ENCODE results near the gene TNIK. TPM values are rescaled to one million over a fixed set of nuclear protein-coding genes. Genes with fewer than 3 reads are reported as not detected.

TNIK gene
- total RNA-seq, 1 donor from 2014 or later: 9.3 TPM

DNA sequence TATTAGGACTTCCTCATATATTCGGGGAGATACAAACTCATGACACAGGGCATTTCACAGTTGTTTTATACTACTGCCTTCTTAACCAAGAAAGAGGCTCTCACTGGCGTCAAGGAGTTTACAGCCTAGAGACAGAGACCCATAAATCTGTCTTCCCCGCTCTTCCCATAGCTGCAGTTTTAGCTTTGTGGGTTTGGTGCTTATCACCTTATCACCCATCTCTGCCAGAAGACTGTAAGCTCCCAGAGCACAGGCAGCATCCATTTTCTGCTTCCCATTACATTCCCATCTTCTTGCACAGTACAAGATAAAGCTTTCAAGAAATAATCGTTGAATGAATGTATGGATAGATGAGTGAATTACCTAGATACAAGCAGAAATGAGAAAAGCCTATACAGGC, 144.3 kb downstream of the TNIK start:
- Mint-ChIP-seq H3K4me3 (no peak overlapping the region), H3K36me3 (no peaks in the 10 kb centered on the region), H3K27me3 (ENCODE audit: low read depth) (no peaks in the 10 kb centered on the region), H3K27ac (no peak overlapping the region), H3K4me1 (peaks cover 7% of the 10 kb centered on the region), H3K9me3 (peaks cover 4% of the 10 kb centered on the region)
- TF ChIP-seq, protein P1, sequence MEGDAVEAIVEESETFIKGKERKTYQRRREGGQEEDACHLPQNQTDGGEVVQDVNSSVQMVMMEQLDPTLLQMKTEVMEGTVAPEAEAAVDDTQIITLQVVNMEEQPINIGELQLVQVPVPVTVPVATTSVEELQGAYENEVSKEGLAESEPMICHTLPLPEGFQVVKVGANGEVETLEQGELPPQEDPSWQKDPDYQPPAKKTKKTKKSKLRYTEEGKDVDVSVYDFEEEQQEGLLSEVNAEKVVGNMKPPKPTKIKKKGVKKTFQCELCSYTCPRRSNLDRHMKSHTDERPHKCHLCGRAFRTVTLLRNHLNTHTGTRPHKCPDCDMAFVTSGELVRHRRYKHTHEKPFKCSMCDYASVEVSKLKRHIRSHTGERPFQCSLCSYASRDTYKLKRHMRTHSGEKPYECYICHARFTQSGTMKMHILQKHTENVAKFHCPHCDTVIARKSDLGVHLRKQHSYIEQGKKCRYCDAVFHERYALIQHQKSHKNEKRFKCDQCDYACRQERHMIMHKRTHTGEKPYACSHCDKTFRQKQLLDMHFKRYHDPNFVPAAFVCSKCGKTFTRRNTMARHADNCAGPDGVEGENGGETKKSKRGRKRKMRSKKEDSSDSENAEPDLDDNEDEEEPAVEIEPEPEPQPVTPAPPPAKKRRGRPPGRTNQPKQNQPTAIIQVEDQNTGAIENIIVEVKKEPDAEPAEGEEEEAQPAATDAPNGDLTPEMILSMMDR (IDR thresholded peaks at IDR 0.05; ENCODE audit: unreplicated experiment): no peak
- no peak for DNase-seq (ENCODE audit: low spot score in 2 of 2, unreplicated experiment in 2 of 2)

DNA sequence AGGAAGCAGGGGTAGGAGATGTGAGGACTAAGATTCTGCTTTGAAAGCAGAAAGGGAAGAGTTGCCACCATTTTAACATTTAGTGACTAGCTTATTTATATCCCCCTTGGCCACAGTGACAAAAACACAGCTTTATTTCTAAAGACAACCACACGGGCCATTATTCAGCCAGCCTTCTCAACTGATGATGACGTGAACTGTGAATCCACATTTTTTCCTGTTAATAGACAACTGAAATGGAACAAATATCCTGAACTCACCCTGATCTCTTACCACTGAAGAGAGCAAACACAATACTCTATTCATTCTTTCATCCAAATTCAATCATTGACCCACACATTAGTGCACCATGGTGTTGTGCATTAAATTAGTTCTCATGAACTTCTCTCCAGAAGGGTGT, 145.1 kb downstream of the TNIK start:
- Mint-ChIP-seq H3K36me3 (no peaks in the 10 kb centered on the region), H3K4me3 (no peak overlapping the region), H3K27me3 (ENCODE audit: low read depth) (no peaks in the 10 kb centered on the region), H3K4me1 (peaks cover 6% of the 10 kb centered on the region), H3K27ac (no peak overlapping the region), H3K9me3 (peaks cover 4% of the 10 kb centered on the region)
- TF ChIP-seq, protein P1 (IDR thresholded peaks at IDR 0.05; ENCODE audit: unreplicated experiment): no peak
- DNase-seq (ENCODE audit: low spot score in 2 of 2, unreplicated experiment in 2 of 2): no peak

DNA sequence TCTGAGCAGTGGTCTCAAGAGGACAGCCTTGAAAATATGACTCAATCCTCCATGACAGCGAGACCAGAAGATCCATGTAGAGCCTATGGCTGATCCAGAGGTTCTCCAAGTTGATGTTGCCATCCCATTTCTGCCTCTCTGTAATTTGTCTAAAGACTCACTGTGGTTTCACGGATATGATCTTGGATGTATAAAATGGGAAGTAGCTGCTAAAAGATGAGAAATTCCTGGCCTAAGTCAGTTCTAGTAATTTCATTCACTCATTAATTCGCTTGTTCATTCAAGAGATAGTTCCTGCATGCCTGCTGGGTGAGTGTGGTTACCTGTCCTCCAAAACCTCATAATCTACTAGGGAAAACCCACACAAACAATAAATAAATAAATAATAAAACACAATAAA, 145.9 kb downstream of the TNIK start:
- Mint-ChIP-seq H3K4me3 (no peak overlapping the region), H3K4me1 (peaks cover 10% of the 10 kb centered on the region), H3K27me3 (ENCODE audit: low read depth) (no peaks in the 10 kb centered on the region), H3K36me3 (no peaks in the 10 kb centered on the region), H3K9me3 (peaks cover 4% of the 10 kb centered on the region), H3K27ac (no peak overlapping the region)
- DNase-seq (ENCODE audit: low spot score in 2 of 2, unreplicated experiment in 2 of 2): no peak
- TF ChIP-seq, protein P1 (IDR thresholded peaks at IDR 0.05; ENCODE audit: unreplicated experiment): no peak

DNA sequence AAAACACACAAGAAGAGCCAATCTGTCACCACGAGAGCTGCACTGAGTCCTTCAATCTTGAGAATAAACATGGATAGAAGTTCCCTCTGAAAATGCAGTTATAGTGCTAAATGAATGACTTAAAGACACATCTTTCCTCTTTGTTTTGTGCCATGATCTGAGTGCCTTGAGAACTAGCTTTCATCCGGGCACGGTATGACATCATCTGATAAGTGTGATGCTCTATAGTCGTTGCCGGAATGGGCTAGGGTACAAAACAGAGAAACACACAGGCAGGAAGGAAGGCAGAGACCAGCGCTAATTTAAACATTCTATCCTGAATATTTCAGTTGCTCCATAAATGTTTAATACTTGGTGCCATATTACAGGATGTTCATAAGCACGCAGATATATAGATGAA, 146.5 kb downstream of the TNIK start:
- no peaks in the 10 kb centered on the region for H3K27me3 Mint-ChIP-seq (ENCODE audit: low read depth)
- H3K27ac Mint-ChIP-seq: no peak overlapping the region
- H3K36me3 Mint-ChIP-seq: no peaks in the 10 kb centered on the region
- H3K9me3 Mint-ChIP-seq: peaks cover 4% of the 10 kb centered on the region
- TF ChIP-seq, protein P1 (IDR thresholded peaks at IDR 0.05; ENCODE audit: unreplicated experiment): no peak
- no peak overlapping the region for H3K4me3 Mint-ChIP-seq
- peaks cover 10% of the 10 kb centered on the region for H3K4me1 Mint-ChIP-seq
- no peak for DNase-seq (ENCODE audit: low spot score in 2 of 2, unreplicated experiment in 2 of 2)

DNA sequence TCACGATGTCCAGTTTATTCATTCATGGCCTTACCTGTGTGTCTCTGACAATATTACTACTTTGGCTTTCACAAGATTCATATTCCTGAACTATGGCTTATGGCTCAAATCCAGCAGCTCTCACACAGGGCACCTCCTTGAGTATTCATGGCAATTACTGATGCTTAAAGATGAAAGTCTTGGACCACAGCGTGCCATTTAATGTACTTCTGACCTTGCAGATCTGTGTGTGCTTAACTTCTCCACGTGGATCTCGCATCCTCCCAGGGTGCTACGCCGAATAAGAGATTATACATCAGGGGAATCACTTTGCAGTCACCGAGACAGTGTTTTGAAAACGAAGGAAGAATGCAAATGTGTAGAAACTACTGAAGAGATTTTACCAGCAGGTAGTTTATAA, 147.5 kb downstream of the TNIK start:
- peaks cover 11% of the 10 kb centered on the region for H3K9me3 Mint-ChIP-seq
- no peak overlapping the region for H3K4me3 Mint-ChIP-seq
- H3K36me3 Mint-ChIP-seq: peaks cover 6% of the 10 kb centered on the region
- TF ChIP-seq, protein P1 (IDR thresholded peaks at IDR 0.05; ENCODE audit: unreplicated experiment): no peak
- no peaks in the 10 kb centered on the region for H3K27me3 Mint-ChIP-seq (ENCODE audit: low read depth)
- H3K4me1 Mint-ChIP-seq: peaks cover 10% of the 10 kb centered on the region
- no peak for DNase-seq (ENCODE audit: low spot score in 2 of 2, unreplicated experiment in 2 of 2)
- no peak overlapping the region for H3K27ac Mint-ChIP-seq

DNA sequence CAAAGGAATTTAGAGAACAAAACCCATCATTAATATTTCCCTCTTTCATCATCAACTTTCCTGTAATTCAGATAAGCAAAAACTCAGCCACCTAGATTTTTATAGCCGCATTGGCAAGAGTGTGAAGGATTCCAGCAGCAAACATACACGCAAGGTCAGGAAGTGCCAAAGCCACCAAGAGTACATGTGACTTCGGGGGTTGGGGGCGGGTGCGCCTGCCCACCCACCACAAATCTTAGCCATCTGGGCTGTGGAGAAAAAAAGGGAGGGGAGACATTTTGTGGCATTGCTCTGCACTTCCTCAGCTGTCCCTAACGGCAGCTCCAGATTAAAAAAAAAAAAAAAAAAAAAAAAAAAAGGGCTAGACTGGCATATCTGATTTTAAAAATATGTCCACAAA, 148.4 kb downstream of the TNIK start:
- H3K27me3 Mint-ChIP-seq (ENCODE audit: low read depth): no peaks in the 10 kb centered on the region
- H3K4me1 Mint-ChIP-seq: peaks cover 13% of the 10 kb centered on the region
- H3K4me3 Mint-ChIP-seq: no peak overlapping the region
- DNase-seq (ENCODE audit: low spot score in 2 of 2, unreplicated experiment in 2 of 2): no peak
- peaks cover 6% of the 10 kb centered on the region for H3K36me3 Mint-ChIP-seq
- TF ChIP-seq, protein P1 (IDR thresholded peaks at IDR 0.05; ENCODE audit: unreplicated experiment): no peak
- no peak overlapping the region for H3K27ac Mint-ChIP-seq
- peaks cover 12% of the 10 kb centered on the region for H3K9me3 Mint-ChIP-seq

Data from mesothelial cell of epicardium (in vitro differentiated cells).